Hematopoietic multipotent progenitor cell treated with erythropoietin and hydrocortisone succinate and interleukin-3 and kit ligand, for 8 days (in vitro differentiated cells): ENCODE results near the gene MYCT1.

Experiments
- DNase-seq: peaks from one replicate; pipeline ENCODE4 v3.0.0-alpha.2; 2015

MYCT1 gene

GRCh38 chr6:152726313-152726712 lies 28.6 kb downstream of the MYCT1 start:
- DNase-seq = no peak

- DNase-seq = no peak
Observed at GRCh38 chr6:152727507-152727906, 29.8 kb downstream of the MYCT1 start.

DNA sequence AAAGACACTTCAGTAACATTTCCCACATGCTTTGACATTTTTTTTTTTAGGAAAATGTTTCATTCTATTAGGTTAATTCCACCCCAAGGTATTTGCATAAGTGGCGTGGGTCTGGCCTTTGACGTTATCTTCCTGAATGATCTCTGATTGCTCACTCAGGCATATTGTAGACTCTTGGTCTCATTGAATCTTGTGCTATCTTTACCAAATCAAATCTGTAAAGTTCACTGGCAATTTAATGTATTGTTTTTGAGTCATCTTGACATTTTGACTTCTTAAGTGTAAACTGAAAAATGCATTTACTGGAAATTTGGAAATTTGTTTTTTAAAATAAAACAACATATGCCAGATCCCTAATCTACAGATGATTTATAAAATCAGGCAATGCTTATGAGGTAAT lies 36.9 kb downstream of the MYCT1 start:
- no peak for DNase-seq

DNA sequence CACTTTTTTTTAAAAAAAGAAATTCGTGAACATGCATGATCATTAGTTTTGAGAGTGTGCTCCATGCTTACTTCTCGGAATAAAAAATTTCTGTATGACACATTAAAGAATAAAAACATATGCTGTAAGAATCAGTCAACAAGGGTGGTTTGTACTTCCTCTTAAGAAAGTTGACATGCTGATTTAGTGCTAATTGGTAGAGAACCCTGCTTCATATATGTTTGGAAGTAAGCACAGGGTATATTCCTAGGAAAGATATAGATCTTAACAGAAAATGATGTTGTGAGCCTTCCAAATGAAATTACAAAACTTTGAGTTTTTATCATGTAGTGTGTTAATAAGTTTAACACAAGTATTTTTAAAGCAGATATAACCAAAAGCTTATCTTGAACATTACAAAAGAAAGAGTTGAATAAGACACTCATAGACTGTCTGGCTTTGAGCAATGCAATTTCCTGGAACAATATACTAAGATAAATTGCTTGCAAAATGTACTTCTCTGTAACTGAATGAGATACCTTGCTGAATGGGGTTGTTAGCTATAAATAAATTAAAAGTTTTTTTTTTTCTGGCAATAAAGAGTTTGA lies 39.1 kb downstream of the MYCT1 start:
- DNase-seq = peak; percentile 4

- no peak for DNase-seq
Observed at GRCh38 chr6:152745509-152746171, 47.9 kb downstream of the MYCT1 start.

- no peak for DNase-seq
Observed at GRCh38 chr6:152746172-152746553, 48.5 kb downstream of the MYCT1 start.

DNA sequence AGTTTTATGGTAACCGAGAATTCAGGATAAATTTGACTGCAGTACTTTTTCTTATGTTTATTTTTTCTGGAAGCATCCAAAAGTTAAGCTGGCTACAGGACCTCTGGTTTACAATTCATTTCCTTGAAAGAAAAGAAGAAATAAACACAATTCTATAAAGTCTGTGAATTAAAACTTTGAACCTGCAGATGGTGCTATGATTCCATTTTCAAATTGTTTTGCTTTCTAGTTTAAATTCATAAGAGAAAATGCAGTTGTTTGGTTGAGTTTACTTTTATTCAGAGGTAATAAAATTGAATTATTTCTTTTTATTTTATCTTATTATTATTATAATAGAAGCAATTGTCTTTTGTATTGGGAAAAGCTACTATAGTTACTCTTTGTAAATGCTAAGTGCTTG lies 51.1 kb downstream of the MYCT1 start:
- peak; percentile 27 for DNase-seq

- no peak for DNase-seq
Observed at GRCh38 chr6:152749336-152749735, 51.6 kb downstream of the MYCT1 start.

GRCh38 chr6:152750694-152751093 lies 53.0 kb downstream of the MYCT1 start, which contains the start of gene VIP:
VIP (plus strand) TSS chr6:152750797; CDS start chr6:152752178, 1,381 bp downstream.
- peak; percentile 23 for DNase-seq

DNA sequence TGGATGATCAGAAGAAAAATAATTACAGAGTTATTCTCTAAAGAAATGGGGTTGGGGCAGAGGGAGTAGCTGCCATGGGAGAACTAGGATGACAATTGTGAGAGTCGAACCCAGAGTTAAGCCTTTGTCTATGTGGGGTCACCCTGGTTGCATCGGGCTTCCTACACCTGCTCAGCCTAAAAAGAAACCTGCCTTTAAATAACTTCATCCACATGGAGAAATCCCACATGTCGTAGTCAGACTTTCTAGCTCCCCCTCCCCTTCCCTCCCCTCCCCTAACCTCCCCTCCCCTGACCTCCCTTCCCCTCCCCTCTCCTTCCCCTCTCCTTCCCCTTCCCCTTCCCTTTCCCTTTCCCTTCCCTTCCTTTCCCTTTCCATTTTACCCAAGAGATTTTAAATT lies 67.6 kb downstream of the MYCT1 start:
- no peak for DNase-seq

DNA sequence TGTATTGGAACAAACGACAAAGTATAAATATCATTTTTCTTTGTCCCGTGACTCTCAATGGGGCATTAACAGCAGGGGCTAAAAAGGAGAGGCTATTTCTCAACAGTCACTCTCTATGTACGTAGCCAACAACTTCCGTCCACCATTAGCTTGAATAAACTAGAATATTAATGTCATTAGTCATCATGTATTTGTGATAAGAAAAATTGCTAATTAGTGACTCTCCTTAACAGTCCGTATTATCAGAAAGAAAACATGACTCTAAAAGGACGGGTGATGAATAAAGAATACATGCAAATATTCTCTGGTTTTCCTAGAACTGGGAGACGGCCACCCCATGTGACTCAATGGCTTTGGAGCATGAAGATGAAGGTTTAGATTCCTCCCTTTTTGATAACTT lies 71.5 kb downstream of the MYCT1 start:
- DNase-seq = no peak

DNA sequence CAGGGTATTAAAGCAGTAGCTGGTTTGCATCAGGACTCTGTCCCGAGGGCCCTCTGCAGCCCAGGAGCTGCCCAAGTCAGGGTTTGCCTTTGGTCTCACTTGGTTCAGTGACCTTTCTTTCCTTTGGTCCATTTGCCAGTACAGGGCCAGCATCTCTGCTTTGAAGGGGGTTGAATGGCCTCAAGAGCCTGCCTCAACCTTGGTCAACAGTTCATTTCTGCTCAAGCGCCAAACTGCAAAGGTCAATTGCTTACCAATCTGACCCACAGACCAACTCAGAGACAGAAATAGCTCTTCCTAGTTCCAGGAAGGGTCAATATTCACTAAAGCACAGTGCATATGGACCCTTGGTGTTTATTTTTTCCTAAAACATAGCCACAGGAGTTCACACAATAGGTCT lies 72.3 kb downstream of the MYCT1 start:
- no peak for DNase-seq

DNA sequence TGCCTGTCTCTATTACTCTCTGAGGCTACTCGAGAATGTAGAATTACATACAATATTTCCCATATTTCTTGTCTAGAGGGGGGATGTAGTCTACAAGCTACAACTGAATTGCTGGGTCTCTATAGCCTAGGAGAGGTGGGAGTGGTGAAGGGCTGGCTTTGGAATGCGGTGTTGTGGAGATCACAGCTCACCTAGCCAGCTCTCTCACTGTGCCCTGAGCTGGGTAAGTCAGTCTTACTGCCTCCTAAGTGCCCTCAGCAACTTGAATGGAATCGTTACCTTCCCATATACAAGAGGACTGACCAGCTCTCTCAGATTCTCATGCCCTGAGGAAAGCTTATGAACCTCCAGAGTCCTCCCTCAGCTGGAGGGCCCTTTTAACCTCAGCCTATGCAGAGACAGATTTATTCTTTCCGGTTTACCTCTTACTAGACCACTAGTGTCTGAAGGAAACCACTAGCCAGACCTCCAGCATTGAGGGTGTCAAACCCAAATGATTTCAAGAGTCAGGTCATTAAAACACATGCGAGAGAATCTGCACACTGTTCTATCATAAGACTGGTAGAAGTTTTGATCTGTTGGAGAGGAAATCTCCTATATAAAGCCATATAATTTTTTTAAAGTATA lies 73.5 kb downstream of the MYCT1 start:
- no peak for DNase-seq
